ENCODE results near the gene VPS26A. TPM values are rescaled to one million over a fixed set of nuclear protein-coding genes. Genes with fewer than 3 reads are reported as not detected.

Gene VPS26A
- total RNA-seq, 2 experiments from 2014 or later = 57.1 to 63.4 TPM

GRCh38 chr10:69180525-69181204 is 56.7 kb downstream of the VPS26A start:
- peak; percentile 32 for DNase-seq
- peaks cover 49% of the 10 kb centered on the region for H3K4me1 Mint-ChIP-seq
- peaks cover 13% of the 10 kb centered on the region for H3K36me3 Mint-ChIP-seq (ENCODE audit: low read depth)
- POLR2A ChIA-PET = interaction anchor here (0.7 to 2.0 kb wide), 19 partner anchors 10 to 211 kb away, joined by 3 to 12 read pairs (median 4); partner anchors contain the start of gene HKDC1
- no peaks in the 10 kb centered on the region for H3K27me3 Mint-ChIP-seq
- no peaks in the 10 kb centered on the region for H3K9me3 Mint-ChIP-seq
- peak overlapping the region; percentile 98 for H3K27ac Mint-ChIP-seq
- peak overlapping the region; percentile 92 for H3K4me3 Mint-ChIP-seq
- CTCF ChIA-PET = interaction anchor here (1.3 to 1.4 kb wide), 4 partner anchors 46 to 212 kb away, joined by 3 to 6 read pairs (median 4); no protein-coding TSS in a partner anchor

GRCh38 chr10:69181433-69181832 is 57.5 kb downstream of the VPS26A start:
- Mint-ChIP-seq H3K4me3 (peak overlapping the region; percentile 92), H3K27ac (peak overlapping the region; percentile 98), H3K4me1 (peaks cover 53% of the 10 kb centered on the region), H3K9me3 (no peaks in the 10 kb centered on the region), H3K27me3 (no peaks in the 10 kb centered on the region), H3K36me3 (ENCODE audit: low read depth) (peaks cover 15% of the 10 kb centered on the region)
- CTCF ChIA-PET = interaction anchor here (1.4 kb wide), 1 partner anchor 54 kb away, joined by 3 read pairs; no protein-coding TSS in a partner anchor
- DNase-seq = no peak
- POLR2A ChIA-PET = interaction anchor here (1.1 to 1.3 kb wide), 2 partner anchors 24 to 57 kb away, joined by 3 to 5 read pairs; no protein-coding TSS in a partner anchor

GRCh38 chr10:69182005-69182404 is 58.0 kb downstream of the VPS26A start:
- Mint-ChIP-seq H3K36me3 (ENCODE audit: low read depth) (peaks cover 16% of the 10 kb centered on the region), H3K9me3 (no peaks in the 10 kb centered on the region), H3K27me3 (no peaks in the 10 kb centered on the region), H3K4me3 (no peak overlapping the region), H3K4me1 (peaks cover 53% of the 10 kb centered on the region), H3K27ac (no peak overlapping the region)
- POLR2A ChIA-PET = interaction anchor here (1.1 to 1.3 kb wide), 3 partner anchors 23 to 57 kb away, joined by 3 to 5 read pairs (median 5); no protein-coding TSS in a partner anchor
- CTCF ChIA-PET = interaction anchor here (1.4 kb wide), 2 partner anchors 54 to 211 kb away, joined by 3 to 5 read pairs; no protein-coding TSS in a partner anchor
- DNase-seq = no peak

- Mint-ChIP-seq H3K27me3 (no peaks in the 10 kb centered on the region), H3K4me1 (peaks cover 30% of the 10 kb centered on the region), H3K4me3 (no peak overlapping the region), H3K27ac (no peak overlapping the region), H3K36me3 (ENCODE audit: low read depth) (peaks cover 44% of the 10 kb centered on the region), H3K9me3 (no peaks in the 10 kb centered on the region)
- no peak for DNase-seq
- ChIA-PET POLR2A (no interaction called here), CTCF (no interaction called here)
Observed at GRCh38 chr10:69186524-69186923, 62.5 kb downstream of the VPS26A start.

GRCh38 chr10:69201045-69201444 is 77.1 kb downstream of the VPS26A start:
- H3K27ac Mint-ChIP-seq = peak overlapping the region; percentile 75
- no peak overlapping the region for H3K4me3 Mint-ChIP-seq
- peaks cover 52% of the 10 kb centered on the region for H3K4me1 Mint-ChIP-seq
- CTCF ChIA-PET = interaction anchor here (0.7 to 0.8 kb wide), 2 partner anchors 187 to 442 kb away, joined by 3 read pairs; no protein-coding TSS in a partner anchor
- H3K27me3 Mint-ChIP-seq = no peaks in the 10 kb centered on the region
- no peaks in the 10 kb centered on the region for H3K9me3 Mint-ChIP-seq
- peaks cover 49% of the 10 kb centered on the region for H3K36me3 Mint-ChIP-seq (ENCODE audit: low read depth)
- POLR2A ChIA-PET = interaction anchor here (1.0 to 2.9 kb wide), 6 partner anchors 8 to 28 kb away, joined by 3 to 11 read pairs (median 4); partner anchors contain the start of genes HKDC1 and SUPV3L1
- no peak for DNase-seq

- Mint-ChIP-seq H3K9me3 (no peaks in the 10 kb centered on the region), H3K4me3 (peak overlapping the region; percentile 46), H3K4me1 (peaks cover 64% of the 10 kb centered on the region), H3K27ac (peak overlapping the region; percentile 75), H3K36me3 (ENCODE audit: low read depth) (peaks cover 56% of the 10 kb centered on the region), H3K27me3 (no peaks in the 10 kb centered on the region)
- ChIA-PET POLR2A (interaction anchor here (1.0 to 6.0 kb wide), 5 partner anchors 13 to 113 kb away, joined by 3 to 48 read pairs (median 11); partner anchors contain the start of gene SUPV3L1), CTCF (interaction anchor here (0.6 to 1.3 kb wide), 2 partner anchors 9 to 206 kb away, joined by 3 to 4 read pairs; no protein-coding TSS in a partner anchor)
- DNase-seq = no peak
Observed at GRCh38 chr10:69202332-69202731, 78.4 kb downstream of the VPS26A start.

- CTCF ChIA-PET = no interaction called here
- H3K27ac Mint-ChIP-seq = peak overlapping the region; percentile 15
- H3K4me1 Mint-ChIP-seq = peaks cover 54% of the 10 kb centered on the region
- peaks cover 49% of the 10 kb centered on the region for H3K36me3 Mint-ChIP-seq (ENCODE audit: low read depth)
- no peak overlapping the region for H3K4me3 Mint-ChIP-seq
- no peaks in the 10 kb centered on the region for H3K9me3 Mint-ChIP-seq
- no peak for DNase-seq
- no peaks in the 10 kb centered on the region for H3K27me3 Mint-ChIP-seq
- POLR2A ChIA-PET = interaction anchor here (0.6 to 1.4 kb wide), 3 partner anchors 14 to 83 kb away, joined by 3 to 6 read pairs (median 3); no protein-coding TSS in a partner anchor
Observed at GRCh38 chr10:69208761-69209160, 84.8 kb downstream of the VPS26A start.

- Mint-ChIP-seq H3K27me3 (no peaks in the 10 kb centered on the region), H3K4me3 (no peak overlapping the region), H3K27ac (no peak overlapping the region), H3K9me3 (no peaks in the 10 kb centered on the region), H3K4me1 (peaks cover 57% of the 10 kb centered on the region), H3K36me3 (ENCODE audit: low read depth) (peaks cover 47% of the 10 kb centered on the region)
- POLR2A ChIA-PET = interaction anchor here (0.6 to 0.7 kb wide), 2 partner anchors 13 kb away, joined by 3 read pairs; no protein-coding TSS in a partner anchor
- no peak for DNase-seq
- CTCF ChIA-PET = interaction anchor here (0.6 kb wide), 1 partner anchor 61 kb away, joined by 3 read pairs; no protein-coding TSS in a partner anchor
Observed at GRCh38 chr10:69209787-69210484, 86.0 kb downstream of the VPS26A start.

GRCh38 chr10:69211104-69211503 is 87.1 kb downstream of the VPS26A start:
- ChIA-PET CTCF (interaction anchor here (1.4 kb wide), 1 partner anchor 8 kb away, joined by 4 read pairs; no protein-coding TSS in a partner anchor), POLR2A (interaction anchor here (0.7 to 1.4 kb wide), 3 partner anchors 12 to 86 kb away, joined by 3 read pairs; no protein-coding TSS in a partner anchor)
- peaks cover 40% of the 10 kb centered on the region for H3K36me3 Mint-ChIP-seq (ENCODE audit: low read depth)
- H3K9me3 Mint-ChIP-seq = no peaks in the 10 kb centered on the region
- H3K27me3 Mint-ChIP-seq = no peaks in the 10 kb centered on the region
- no peak for DNase-seq
- no peak overlapping the region for H3K27ac Mint-ChIP-seq
- H3K4me3 Mint-ChIP-seq = no peak overlapping the region
- peaks cover 58% of the 10 kb centered on the region for H3K4me1 Mint-ChIP-seq

- no peaks in the 10 kb centered on the region for H3K9me3 Mint-ChIP-seq
- ChIA-PET POLR2A (interaction anchor here (1.1 to 1.4 kb wide), 3 partner anchors 11 to 86 kb away, joined by 3 read pairs; no protein-coding TSS in a partner anchor), CTCF (interaction anchor here (1.4 kb wide), 1 partner anchor 9 kb away, joined by 4 read pairs; no protein-coding TSS in a partner anchor)
- H3K4me3 Mint-ChIP-seq = no peak overlapping the region
- no peak overlapping the region for H3K27ac Mint-ChIP-seq
- no peak for DNase-seq
- peaks cover 58% of the 10 kb centered on the region for H3K4me1 Mint-ChIP-seq
- no peaks in the 10 kb centered on the region for H3K27me3 Mint-ChIP-seq
- peaks cover 36% of the 10 kb centered on the region for H3K36me3 Mint-ChIP-seq (ENCODE audit: low read depth)
Observed at GRCh38 chr10:69211524-69211923, 87.5 kb downstream of the VPS26A start.

GRCh38 chr10:69213591-69214311 is 89.8 kb downstream of the VPS26A start:
- ChIA-PET CTCF (interaction anchor here (1.0 to 5.6 kb wide), 2 partner anchors 8 to 10 kb away, joined by 4 to 43 read pairs; no protein-coding TSS in a partner anchor), POLR2A (interaction anchor here (0.9 to 7.3 kb wide), 5 partner anchors 8 to 126 kb away, joined by 3 to 98 read pairs (median 11); partner anchors contain the start of gene SRGN)
- Mint-ChIP-seq H3K4me1 (peaks cover 53% of the 10 kb centered on the region), H3K9me3 (no peaks in the 10 kb centered on the region), H3K36me3 (ENCODE audit: low read depth) (peaks cover 15% of the 10 kb centered on the region), H3K4me3 (no peak overlapping the region), H3K27ac (peak overlapping the region; percentile 83), H3K27me3 (no peaks in the 10 kb centered on the region)
- no peak for DNase-seq

- Mint-ChIP-seq H3K4me1 (peaks cover 53% of the 10 kb centered on the region), H3K4me3 (peak overlapping the region; percentile 0), H3K36me3 (ENCODE audit: low read depth) (peaks cover 8% of the 10 kb centered on the region), H3K9me3 (no peaks in the 10 kb centered on the region), H3K27me3 (no peaks in the 10 kb centered on the region), H3K27ac (peak overlapping the region; percentile 83)
- POLR2A ChIA-PET = interaction anchor here (1.0 to 7.3 kb wide), 7 partner anchors 9 to 163 kb away, joined by 3 to 98 read pairs (median 11); partner anchors contain the start of gene SUPV3L1
- CTCF ChIA-PET = interaction anchor here (1.0 to 5.6 kb wide), 4 partner anchors 9 to 192 kb away, joined by 3 to 43 read pairs (median 10); no protein-coding TSS in a partner anchor
- no peak for DNase-seq
Observed at GRCh38 chr10:69214666-69215131, 90.7 kb downstream of the VPS26A start.

Data from activated CD4-positive, alpha-beta memory T cell treated with anti-CD3 and anti-CD28 coated beads, Interleukin-2, amount 10 ng/mL, durations not matched to agents 7 days and 5 days (primary cell).